EL (cell line): ENCODE results near the gene CCDC195.
"Not testable (repeated sequence)": the region's sequence is repeated elsewhere in the genome, so short reads cannot be mapped to it uniquely, and the experiment has no call there.

Source experiments
- DNase-seq: peaks from one replicate; pipeline ENCODE4 v3.0.0-alpha.2; 2016

Gene CCDC195

DNA sequence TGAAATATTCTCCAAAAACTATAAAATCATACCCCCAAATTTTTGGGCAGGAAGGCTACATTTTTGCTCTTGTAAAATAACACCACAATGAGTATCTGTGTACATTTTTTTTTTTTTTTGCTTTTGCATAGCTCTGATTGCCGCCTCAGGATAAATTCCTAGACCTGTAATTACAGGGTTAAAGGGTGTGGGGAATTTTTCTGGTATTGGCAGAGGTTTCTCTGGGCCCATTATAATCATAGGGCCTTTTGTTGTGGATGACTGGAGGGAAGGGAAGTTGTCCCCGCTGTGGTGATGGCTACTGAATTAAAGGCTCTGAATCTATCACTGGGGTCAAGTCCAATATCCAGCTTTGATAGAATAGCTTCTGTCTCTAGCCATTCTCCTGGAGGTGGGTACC, 26.6 kb downstream of the CCDC195 start:
- no peak for DNase-seq

DNA sequence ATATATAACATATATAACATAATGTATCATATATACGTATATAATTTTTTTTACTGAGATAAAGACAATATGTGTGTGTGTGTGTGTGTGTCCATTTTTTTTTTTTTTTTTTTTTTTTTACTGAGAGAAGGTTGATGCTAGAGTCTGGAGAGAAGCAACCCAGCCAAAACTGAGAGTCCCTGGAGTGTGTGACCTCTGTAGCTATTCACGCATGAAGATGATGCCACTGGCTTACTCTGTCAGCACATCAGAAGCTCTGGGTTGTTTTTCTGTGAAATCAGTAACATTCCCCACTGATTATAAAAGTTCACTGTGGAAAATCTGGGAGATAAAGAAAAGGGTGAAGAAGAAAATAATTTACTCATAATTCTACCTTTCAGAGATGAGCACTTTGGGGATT, 27.2 kb downstream of the CCDC195 start:
- no peak for DNase-seq

GRCh38 chr2:224687156-224687555, 29.0 kb downstream of the CCDC195 start:
- no peak for DNase-seq

DNA sequence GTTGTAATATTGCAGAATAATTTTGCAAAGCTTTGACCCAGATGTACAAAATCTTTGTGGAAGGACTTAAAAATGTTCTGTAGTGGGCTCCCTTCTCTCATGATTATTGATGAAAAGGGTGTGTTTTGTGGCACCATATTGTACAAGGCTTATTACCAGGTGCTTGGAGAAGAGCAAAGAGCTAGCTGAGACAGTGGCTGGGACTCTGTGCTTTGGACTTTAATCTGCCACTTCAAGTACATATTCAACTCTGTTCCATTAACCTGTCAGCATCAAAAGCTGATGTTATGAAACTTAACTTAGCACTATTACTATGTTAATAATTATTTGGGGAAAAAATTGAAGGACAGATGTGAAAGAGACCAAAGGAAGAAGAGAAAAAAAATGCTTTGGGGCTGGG, 31.0 kb downstream of the CCDC195 start:
- no peak for DNase-seq

DNA sequence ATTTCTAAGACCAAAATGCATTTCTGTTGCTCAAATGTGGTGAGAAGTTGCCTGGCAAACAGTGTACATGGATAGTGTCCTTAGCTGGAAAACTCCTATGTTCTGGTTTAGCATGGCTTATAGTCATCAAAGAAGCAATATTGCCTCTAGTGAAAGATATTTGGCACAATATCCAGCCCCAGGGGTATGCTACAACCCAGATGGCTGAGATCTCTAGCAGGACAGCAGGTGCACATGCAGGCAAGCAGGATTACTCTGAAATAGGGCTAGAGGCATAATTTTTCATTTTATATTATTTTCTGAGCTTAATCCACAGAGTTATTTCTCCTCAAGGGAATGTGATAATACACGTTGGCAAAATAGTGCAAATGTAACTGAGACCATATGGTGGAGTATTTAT, 34.0 kb downstream of the CCDC195 start:
- no peak for DNase-seq

DNA sequence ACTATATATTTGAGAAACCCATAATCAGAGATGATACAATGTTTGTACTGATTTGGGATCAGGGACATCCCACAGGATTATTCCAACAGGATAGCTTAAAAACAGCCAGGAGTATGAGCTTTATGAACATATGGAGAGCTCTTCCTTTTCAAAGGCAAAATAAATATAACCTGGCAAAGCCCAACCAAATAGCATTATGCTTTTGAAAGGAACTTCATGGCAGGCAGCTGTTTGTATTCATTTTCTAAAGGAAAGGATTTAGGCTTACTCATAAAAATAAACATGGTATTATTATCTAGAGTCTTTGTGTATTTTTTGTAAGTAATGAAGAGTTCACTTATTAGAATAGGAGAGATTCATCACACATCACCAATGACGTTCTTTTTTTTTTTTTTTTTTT, 44.4 kb downstream of the CCDC195 start:
- DNase-seq, result no peak

- DNase-seq, result no peak
Measured at GRCh38 chr2:224670203-224670602, 46.0 kb downstream of the CCDC195 start.

- no peak for DNase-seq
Measured at GRCh38 chr2:224669449-224669848, 46.7 kb downstream of the CCDC195 start.

GRCh38 chr2:224668123-224668909, 47.8 kb downstream of the CCDC195 start:
- no peak for DNase-seq

GRCh38 chr2:224666951-224667553, 49.1 kb downstream of the CCDC195 start:
- no peak for DNase-seq

GRCh38 chr2:224663322-224663721, 52.8 kb downstream of the CCDC195 start:
- not testable (repeated sequence) for DNase-seq

DNA sequence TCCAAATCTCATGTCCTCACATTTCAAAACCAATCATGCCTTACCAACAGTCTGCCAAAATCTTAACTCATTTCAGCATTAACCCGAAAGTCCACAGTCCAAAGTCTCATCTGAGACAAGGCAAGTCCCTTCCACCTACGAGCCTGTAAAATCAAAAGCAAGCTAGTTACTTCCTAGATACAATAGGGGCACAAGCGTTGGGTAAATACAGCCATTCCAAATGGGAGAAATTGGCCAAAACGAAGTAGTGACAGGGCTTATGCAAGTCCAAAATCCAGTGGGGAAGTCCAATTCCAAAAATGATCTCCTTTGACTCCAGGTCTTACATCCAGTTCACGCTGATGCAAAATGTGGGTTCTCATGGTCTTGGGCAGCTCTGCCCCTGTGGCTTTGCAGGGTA, 54.5 kb downstream of the CCDC195 start:
- not testable (repeated sequence) for DNase-seq

- no peak for DNase-seq
Measured at GRCh38 chr2:224659714-224660113, 56.5 kb downstream of the CCDC195 start.

GRCh38 chr2:224658780-224659405, 57.3 kb downstream of the CCDC195 start:
- DNase-seq, result peak; percentile 29

DNA sequence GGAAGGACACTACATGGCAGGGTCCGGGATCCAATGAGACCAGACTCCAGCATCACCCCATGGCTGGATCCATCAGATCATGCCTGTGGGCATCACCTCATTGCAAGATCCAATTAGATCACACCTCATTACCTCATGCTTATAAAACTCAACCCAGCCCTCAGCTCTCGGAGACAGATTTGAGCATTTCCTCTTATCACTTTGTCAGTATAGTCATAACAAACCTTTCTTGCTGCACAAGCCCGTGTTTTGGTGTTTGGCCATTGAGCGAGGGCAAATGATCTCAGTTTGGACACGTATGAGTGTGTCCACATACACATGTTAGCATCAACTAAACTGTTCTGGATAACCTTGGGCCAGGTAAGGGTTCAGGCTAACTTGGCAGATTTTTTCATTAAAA, 58.8 kb downstream of the CCDC195 start:
- DNase-seq, result no peak

- DNase-seq, result no peak
Measured at GRCh38 chr2:224655006-224655537, 61.1 kb downstream of the CCDC195 start.
